ENCODE measurements around the gene CDHR2.

DNA sequence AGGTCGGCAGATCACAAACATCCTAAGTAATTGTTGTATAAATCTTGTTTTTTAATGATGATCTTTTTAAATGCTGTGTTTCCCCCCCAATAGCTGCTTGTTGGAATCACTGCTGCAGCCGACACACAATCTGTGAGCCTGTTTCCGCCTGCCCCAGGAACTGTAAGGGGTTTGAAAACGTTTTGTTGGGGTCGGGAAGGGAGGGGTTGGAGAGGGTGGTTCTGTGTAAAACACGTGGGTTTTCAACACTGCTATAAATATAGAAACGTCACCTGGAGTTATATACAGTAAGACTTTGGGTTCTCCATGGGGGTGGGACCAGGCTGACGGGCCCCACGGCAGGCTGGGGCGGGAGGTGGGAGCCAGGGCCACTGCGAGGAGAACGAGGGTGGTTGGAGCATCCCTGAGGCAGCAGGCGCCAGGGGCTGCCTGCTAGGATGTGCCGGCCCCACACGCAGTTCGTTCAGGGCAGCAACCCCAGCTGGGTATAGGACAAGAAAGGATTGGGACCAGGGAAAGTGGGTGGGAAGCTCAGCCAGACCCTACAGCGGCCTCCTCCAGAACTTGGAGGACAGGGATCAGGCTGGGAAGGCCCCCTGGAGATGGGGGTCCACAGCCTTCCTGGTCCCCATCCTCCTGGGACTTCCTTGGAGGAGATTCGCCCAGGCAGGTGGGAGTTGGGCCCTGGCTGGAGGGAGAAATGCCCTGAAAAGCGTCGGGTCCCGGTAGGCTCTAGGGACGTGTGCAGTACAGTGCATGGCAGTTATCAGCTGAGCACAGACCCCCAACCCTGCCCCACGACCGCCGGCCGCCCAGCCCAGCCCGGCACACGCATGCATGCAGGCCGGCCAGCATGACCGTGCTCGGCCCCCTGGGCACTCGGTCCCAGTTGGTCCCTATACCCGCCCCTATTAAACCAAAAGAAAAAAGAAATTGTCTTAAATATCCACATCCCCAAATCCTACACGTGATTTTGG is 21.6 kb upstream of the CDHR2 start:
- TF ChIP-seq, protein P1, sequence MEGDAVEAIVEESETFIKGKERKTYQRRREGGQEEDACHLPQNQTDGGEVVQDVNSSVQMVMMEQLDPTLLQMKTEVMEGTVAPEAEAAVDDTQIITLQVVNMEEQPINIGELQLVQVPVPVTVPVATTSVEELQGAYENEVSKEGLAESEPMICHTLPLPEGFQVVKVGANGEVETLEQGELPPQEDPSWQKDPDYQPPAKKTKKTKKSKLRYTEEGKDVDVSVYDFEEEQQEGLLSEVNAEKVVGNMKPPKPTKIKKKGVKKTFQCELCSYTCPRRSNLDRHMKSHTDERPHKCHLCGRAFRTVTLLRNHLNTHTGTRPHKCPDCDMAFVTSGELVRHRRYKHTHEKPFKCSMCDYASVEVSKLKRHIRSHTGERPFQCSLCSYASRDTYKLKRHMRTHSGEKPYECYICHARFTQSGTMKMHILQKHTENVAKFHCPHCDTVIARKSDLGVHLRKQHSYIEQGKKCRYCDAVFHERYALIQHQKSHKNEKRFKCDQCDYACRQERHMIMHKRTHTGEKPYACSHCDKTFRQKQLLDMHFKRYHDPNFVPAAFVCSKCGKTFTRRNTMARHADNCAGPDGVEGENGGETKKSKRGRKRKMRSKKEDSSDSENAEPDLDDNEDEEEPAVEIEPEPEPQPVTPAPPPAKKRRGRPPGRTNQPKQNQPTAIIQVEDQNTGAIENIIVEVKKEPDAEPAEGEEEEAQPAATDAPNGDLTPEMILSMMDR (IDR thresholded peaks at IDR 0.05; ENCODE audit: low read length): no peak
- TF ChIP-seq EZH2 (optimal IDR thresholded peaks at IDR 0.05; ENCODE audit: low read depth, low read length): no peak

Data from MM.1S (cell line).